CD14-positive monocyte (primary cell): ENCODE results near the gene PIM1. TPM values are rescaled to one million over a fixed set of nuclear protein-coding genes. Genes with fewer than 3 reads are reported as not detected.

Experiments
- DNase-seq, 3 donors: peaks; one replicate each; pipeline ENCODE4 v3.0.0-alpha.2; 2011 to 2022
- H2AFZ ChIP-seq: 2 replicates; pipeline ENCODE4 v1.6.0; 2012; ENCODE audit warnings: mild to moderate bottlenecking, low read depth, low read length, inconsistent platforms; ENCODE audit not compliant: insufficient read depth, poor library complexity, severe bottlenecking
- H3K27ac ChIP-seq, 2 donors: 1 replicate in 1 of 2; 2 replicates in 1 of 2; pipeline ENCODE4 v1.5.1; 2012 to 2013; ENCODE audit warnings: low read length in 2 of 2, control low read depth in 1 of 2, inconsistent platforms in 1 of 2, low read depth in 1 of 2, mild to moderate bottlenecking in 1 of 2
- H3K27me3 ChIP-seq, 2 donors: one replicate each; pipeline versions ENCODE4 v1.6.0 to v1.6.1; 2011 to 2013; ENCODE audit warnings: low read length in 2 of 2; ENCODE audit not compliant: control insufficient read depth in 2 of 2, insufficient read depth in 2 of 2
- H3K36me3 ChIP-seq, 2 donors: replicated peaks in 1 of 2; 1 replicate in 1 of 2; 2 replicates in 1 of 2; pipeline versions ENCODE4 v1.5.1 to v1.6.1; 2012 to 2013; ENCODE audit warnings: low read length in 2 of 2, control low read depth in 1 of 2, inconsistent platforms in 1 of 2, mild to moderate bottlenecking in 1 of 2; ENCODE audit not compliant: insufficient read depth in 2 of 2, control insufficient read depth in 1 of 2
- H3K4me1 ChIP-seq, 2 donors: 1 replicate in 1 of 2; 2 replicates in 1 of 2; pipeline versions ENCODE4 v1.5.1 to v1.6.1; 2012 to 2013; ENCODE audit warnings: low read length in 2 of 2, control low read depth in 1 of 2, inconsistent platforms in 1 of 2, mild to moderate bottlenecking in 1 of 2, moderate library complexity in 1 of 2; ENCODE audit not compliant: insufficient read depth in 2 of 2, control insufficient read depth in 1 of 2
- H3K4me2 ChIP-seq: replicated peaks from 2 replicates; pipeline ENCODE3; 2012; ENCODE audit warnings: low read length, moderate library complexity, mild to moderate bottlenecking; ENCODE audit not compliant: poor library complexity, severe bottlenecking; ENCODE audit errors: extremely low read depth
- H3K4me3 ChIP-seq, 3 experiments: fragments of 200-600 bp in 1 of 3; sonication (generic) in 1 of 3; replicated peaks in 1 of 3; 1 replicate in 2 of 3; 2 replicates in 1 of 3; pipeline ENCODE4 v1.5.1; 2011 to 2013; ENCODE audit warnings: low read length in 3 of 3, mild to moderate bottlenecking in 3 of 3, control low read depth in 2 of 3, low read depth in 2 of 3, inconsistent platforms in 1 of 3, moderate library complexity in 1 of 3
- H3K79me2 ChIP-seq: 2 replicates; pipeline ENCODE4 v1.6.0; 2012; ENCODE audit warnings: mild to moderate bottlenecking, control low read depth, inconsistent platforms, low read length, moderate library complexity; ENCODE audit not compliant: insufficient read depth
- H3K9ac ChIP-seq: 2 replicates; pipeline ENCODE4 v1.6.0; 2017; ENCODE audit warnings: low read length, mild to moderate bottlenecking; ENCODE audit not compliant: insufficient read depth, poor library complexity, severe bottlenecking
- H3K9me3 ChIP-seq, 2 donors: replicated peaks in 1 of 2; 1 replicate in 1 of 2; 2 replicates in 1 of 2; pipeline versions ENCODE4 v1.5.1 to v1.6.1; 2012 to 2013; ENCODE audit warnings: low read length in 2 of 2, control low read depth in 1 of 2; ENCODE audit not compliant: control insufficient read depth in 1 of 2, insufficient read depth in 1 of 2
- H4K20me1 ChIP-seq: 2 replicates; pipeline ENCODE4 v1.6.0; 2012; ENCODE audit warnings: mild to moderate bottlenecking, low read length, control low read depth, moderate library complexity; ENCODE audit not compliant: insufficient read depth
- H3K27ac Mint-ChIP-seq, 7 donors: one replicate each; pipeline ENCODE4 v1.8.0; 2020; ENCODE audit warnings: mild to moderate bottlenecking in 7 of 7, mixed read lengths in 7 of 7, moderate library complexity in 6 of 7, inconsistent platforms in 2 of 7
- H3K27me3 Mint-ChIP-seq, 3 donors: one replicate each; pipeline ENCODE4 v1.8.0; 2021 to 2022; ENCODE audit warnings: low read depth in 3 of 3, mild to moderate bottlenecking in 3 of 3, mixed read lengths in 3 of 3, moderate library complexity in 3 of 3, inconsistent platforms in 1 of 3
- H3K36me3 Mint-ChIP-seq, 2 donors: one replicate each; pipeline ENCODE4 v1.8.0; 2020; ENCODE audit warnings: mixed read lengths in 2 of 2, inconsistent platforms in 1 of 2, mild to moderate bottlenecking in 1 of 2
- H3K4me1 Mint-ChIP-seq: one replicate; pipeline ENCODE4 v1.8.0; 2020; ENCODE audit warnings: mild to moderate bottlenecking, mixed read lengths
- H3K4me3 Mint-ChIP-seq, 2 donors: one replicate each; pipeline ENCODE4 v1.8.0; 2020; ENCODE audit warnings: mild to moderate bottlenecking in 2 of 2, mixed read lengths in 2 of 2, moderate library complexity in 1 of 2
- H3K9me3 Mint-ChIP-seq, 7 donors: one replicate each; pipeline ENCODE4 v1.8.0; 2020 to 2022; ENCODE audit warnings: mixed read lengths in 7 of 7, mild to moderate bottlenecking in 6 of 7, moderate library complexity in 6 of 7, inconsistent platforms in 2 of 7
- CTCF ChIP-seq: fragments of 200-600 bp; IDR thresholded peaks from one replicate; pipeline ENCODE4 v1.8.0; 2022; ENCODE audit warnings: antibody characterized with exemption, mild to moderate bottlenecking
- WGBS: methylation state at CpG from one replicate; pipeline ENCODE4 v1.1.5; 2013; ENCODE audit warnings: missing lambda C conversion rate; ENCODE audit not compliant: insufficient coverage; 5-methylcytosine and 5-hydroxymethylcytosine counted together
- intact Hi-C, 2 donors: fragments of 100-400 bp; cut with micrococcal nuclease; formaldehyde crosslinking; loops; one replicate each; pipeline versions ENCODE4 v1.15.0 to v1.15.1; 2023
- polyA plus RNA-seq, 3 donors: library from polyadenylated mRNA; depleted of rRNA in 1 of 3; unstranded in 2 of 3; stranded (reverse) in 1 of 3; fragments of 300-500 nt in 2 of 3; fragments of >200 nt in 1 of 3; fragmentation: Illumina TruSeq in 2 of 3; gene quantifications; 1 replicate in 2 of 3; 2 replicates in 1 of 3; pipeline ENCODE4 v1.2.3, GENCODE V29; 2012 to 2021

PIM1 gene
- polyA plus RNA-seq, 3 donors: 20.5 to 25.0 (median 24.4) TPM

GRCh38 chr6:37146735-37147157 is 23.2 kb upstream of the PIM1 start:
- no peaks in the 10 kb centered on the region for H4K20me1 ChIP-seq
- H3K4me1 Mint-ChIP-seq: peaks cover 8% of the 10 kb centered on the region

GRCh38 chr6:37149745-37150144 is 20.2 kb upstream of the PIM1 start:
- peak in 1 of 3 donors; percentile 50 for DNase-seq
- no peak overlapping the region for H3K4me3 Mint-ChIP-seq
- TF ChIP-seq CTCF: no peak
- intact Hi-C loops: no loop called here
- H3K9me3 Mint-ChIP-seq: peaks cover 0 to 1% (median 0%) of the 10 kb centered on the region in 7 donors
- Histone ChIP-seq H3K9ac (no peak overlapping the region), H3K4me3 (no peak overlapping the region), H3K36me3 (no peaks in the 10 kb centered on the region), H3K4me2 (no peak overlapping the region), H2AFZ (no peak overlapping the region), H4K20me1 (no peaks in the 10 kb centered on the region), H3K27ac (no peak overlapping the region), H3K27me3 (no peaks in the 10 kb centered on the region), H3K4me1 (no peaks in the 10 kb centered on the region), H3K79me2 (no peaks in the 10 kb centered on the region), H3K9me3 (no peaks in the 10 kb centered on the region)
- peaks cover 5% of the 10 kb centered on the region for H3K4me1 Mint-ChIP-seq
- no peaks in the 10 kb centered on the region for H3K36me3 Mint-ChIP-seq
- H3K27ac Mint-ChIP-seq: peak overlapping the region in 2 of 7 donors; percentile 15 to 42
- H3K27me3 Mint-ChIP-seq: peaks cover 1 to 4% (median 2%) of the 10 kb centered on the region in 3 donors

More at GRCh38 chr6:37146735-37147157, 23.2 kb upstream of the PIM1 start:
- Histone ChIP-seq H3K36me3 (no peaks in the 10 kb centered on the region), H3K79me2 (no peaks in the 10 kb centered on the region), H3K9ac (no peak overlapping the region), H3K4me3 (no peak overlapping the region), H3K4me2 (no peak overlapping the region), H3K27me3 (no peaks in the 10 kb centered on the region), H3K27ac (no peak overlapping the region), H3K9me3 (no peaks in the 10 kb centered on the region), H2AFZ (no peak overlapping the region), H3K4me1 (peaks cover 0 to 2% of the 10 kb centered on the region in 2 donors)
- Mint-ChIP-seq H3K9me3 (no peaks in the 10 kb centered on the region), H3K4me3 (no peak overlapping the region), H3K27me3 (peaks cover 0 to 5% (median 2%) of the 10 kb centered on the region in 3 donors), H3K27ac (no peak overlapping the region), H3K36me3 (no peaks in the 10 kb centered on the region)
- no CpG with 5 or more reads among the region's 7 CpGs for WGBS
- intact Hi-C loops: no loop called here
- no peak for DNase-seq
- no peak for TF ChIP-seq CTCF
